HepG2 (cell line): ENCODE results near the gene ENTREP3. TPM values are rescaled to one million over a fixed set of nuclear protein-coding genes. Genes with fewer than 3 reads are reported as not detected.

Experiments
- FOXK2 ChIP-seq: fragments of 450-650 bp; IDR thresholded peaks from 2 replicates; pipeline ENCODE4 v1.6.1; 2016
- MAZ ChIP-seq, 2 experiments: sonication (generic) in 1 of 2; formaldehyde crosslinking in 1 of 2; IDR thresholded peaks; 2 replicates each; pipeline versions ENCODE4 v1.5.0 to v1.6.1; 2012 to 2020; ENCODE audit warnings: low read depth in 2 of 2, mild to moderate bottlenecking in 2 of 2, borderline replicate concordance in 1 of 2, improper control_type of control experiment in 1 of 2, low read length in 1 of 2, missing genetic modification reagents in 1 of 2, moderate library complexity in 1 of 2
- NFAT5 ChIP-seq: sonication (generic); formaldehyde crosslinking; IDR thresholded peaks from 2 replicates; pipeline ENCODE4 v1.4.0; 2020; ENCODE audit warnings: missing genetic modification reagents
- U2AF2 ChIP-seq: fragments of 200-400 bp; formaldehyde crosslinking; IDR thresholded peaks from 2 replicates; pipeline ENCODE4 v1.6.1; 2017; ENCODE audit warnings: low read depth, mild to moderate bottlenecking, low read length
- XRCC5 ChIP-seq: fragments of 200-400 bp; formaldehyde crosslinking; optimal IDR thresholded peaks from 2 replicates; pipeline ENCODE3; 2017; ENCODE audit warnings: mild to moderate bottlenecking, low read length
- ZBTB40 ChIP-seq, 2 experiments: fragments of 450-650 bp in 1 of 2; sonication (generic) in 1 of 2; formaldehyde crosslinking in 1 of 2; IDR thresholded peaks; 2 replicates each; pipeline versions ENCODE4 v1.6.1 to v1.8.0; 2016 to 2022; ENCODE audit warnings: antibody characterized with exemption in 1 of 2, mild to moderate bottlenecking in 1 of 2, missing genetic modification reagents in 1 of 2
- ZNF543 ChIP-seq: sonication (generic); formaldehyde crosslinking; IDR thresholded peaks from 2 replicates; pipeline ENCODE4 v1.4.0; 2020; ENCODE audit warnings: mild to moderate bottlenecking, missing genetic modification reagents
- ZNF740 ChIP-seq: sonication (generic); formaldehyde crosslinking; IDR thresholded peaks from 2 replicates; pipeline ENCODE4 v1.4.0; 2020; ENCODE audit warnings: missing genetic modification reagents
- polyA plus RNA-seq, 8 experiments: library from polyadenylated mRNA; depleted of rRNA in 3 of 8; stranded (reverse) in 7 of 8; unstranded in 1 of 8; fragments of >200 nt; fragmentation: Illumina TruSeq in 4 of 8; extraction: Trizol in 4 of 8; gene quantifications; 2 replicates each; pipeline versions ENCODE4 v1.2.1 to v1.2.3, GENCODE V29; 2011 to 2016; ENCODE audit warnings: low read depth in 4 of 8, missing spikeins in 1 of 8, mixed read lengths in 1 of 8; ENCODE audit not compliant: insufficient read depth in 1 of 8
- total RNA-seq, 5 experiments: library from RNA; depleted of rRNA; stranded (reverse); fragments of >200 nt; fragmentation: Illumina TruSeq; extraction: Trizol; gene quantifications; 2 replicates each; pipeline ENCODE4 v1.2.3, GENCODE V29; 2016; ENCODE audit warnings: low read depth in 1 of 5

The ENTREP3 gene
- total and polyA plus RNA-seq, 2 of the 13 experiments (the other 11 are each of a cell fraction or from before 2014, with no cell fraction given) = 4.1 to 9.9 TPM

- TF ChIP-seq ZBTB40 (IDR thresholded peaks at IDR 0.05) (no peak), ZBTB40 (CRISPR knock-in tag; IDR thresholded peaks at IDR 0.05) (no peak), NFAT5 (CRISPR knock-in tag) (no peak), ZNF543 (no peak), ZNF740 (CRISPR knock-in tag) (no peak), FOXK2 (no peak), U2AF2 (no peak), MAZ (IDR thresholded peaks at IDR 0.05; ENCODE audit: borderline replicate concordance, low read depth, low read length) (no peak; the same call in 1 of the 2 replicates), MAZ (CRISPR knock-in tag; IDR thresholded peaks at IDR 0.05; ENCODE audit: low read depth) (0 out of 2 replicates have a peak, but pooled peaks have one; percentile 21), XRCC5 (peak; percentile 73)
These were observed 48.1 kb downstream of the ENTREP3 start (continued) for GRCh38 chr1:155206891-155207805.
